Activated naive CD4-positive, alpha-beta T cell treated with anti-CD3 and anti-CD28 coated beads, Interleukin-2, amount 50 U/mL, for 16 hours (primary cell): ENCODE measurements around the gene STK11IP.
"Not testable (repeated sequence)": the region's sequence is repeated elsewhere in the genome, so short reads cannot be mapped to it uniquely, and the experiment has no call there.

Source experiments
- DNase-seq: peaks from one replicate; pipeline ENCODE4 v3.0.0-alpha.2; 2020

STK11IP gene

GRCh38 chr2:219636941-219637841 lies 39.5 kb downstream of the STK11IP start:
- DNase-seq, result no peak

- no peak for DNase-seq
Observed at GRCh38 chr2:219637842-219638185, 40.2 kb downstream of the STK11IP start.

GRCh38 chr2:219638217-219638947 lies 40.7 kb downstream of the STK11IP start:
- DNase-seq, result no peak

GRCh38 chr2:219638948-219639755 lies 41.5 kb downstream of the STK11IP start:
- no peak for DNase-seq

GRCh38 chr2:219641390-219642068 lies 43.9 kb downstream of the STK11IP start:
- no peak for DNase-seq

- no peak for DNase-seq
Observed at GRCh38 chr2:219642069-219642454, 44.4 kb downstream of the STK11IP start.

GRCh38 chr2:219642465-219643083 lies 44.9 kb downstream of the STK11IP start:
- DNase-seq, result peak; percentile 90

GRCh38 chr2:219643084-219643473 lies 45.4 kb downstream of the STK11IP start:
- no peak for DNase-seq

GRCh38 chr2:219643788-219644398 lies 46.2 kb downstream of the STK11IP start:
- DNase-seq, result no peak

GRCh38 chr2:219644801-219645480 lies 47.3 kb downstream of the STK11IP start:
- DNase-seq, result no peak

GRCh38 chr2:219645631-219646527 lies 48.2 kb downstream of the STK11IP start:
- DNase-seq, result no peak

- no peak for DNase-seq
Observed at GRCh38 chr2:219648176-219648575, 50.5 kb downstream of the STK11IP start.

- DNase-seq, result no peak
Observed at GRCh38 chr2:219648963-219649362, 51.3 kb downstream of the STK11IP start.

- DNase-seq, result no peak
Observed at GRCh38 chr2:219650426-219651248, 53.0 kb downstream of the STK11IP start.

GRCh38 chr2:219651656-219652055 lies 54.0 kb downstream of the STK11IP start:
- DNase-seq, result not testable (repeated sequence)

- no peak for DNase-seq
Observed at GRCh38 chr2:219656526-219656925, 58.9 kb downstream of the STK11IP start.

- DNase-seq, result no peak
Observed at GRCh38 chr2:219658196-219658846, 60.7 kb downstream of the STK11IP start.

- DNase-seq, result no peak
Observed at GRCh38 chr2:219658874-219659273, 61.2 kb downstream of the STK11IP start.
